Cardiac fibroblast (primary cell): ENCODE results near the gene BTBD9.

ENCODE experiments used
- DNase-seq, 2 donors: peaks; one replicate each; pipeline versions ENCODE4 v3.0.0 to v3.0.0-alpha.2; 2010; ENCODE audit warnings: low read depth in 2 of 2
- H3K4me3 ChIP-seq, 2 donors: replicated peaks in 1 of 2; 1 replicate in 1 of 2; 2 replicates in 1 of 2; pipeline ENCODE4 v1.5.1; 2011; ENCODE audit warnings: low read depth in 2 of 2, low read length in 2 of 2, mild to moderate bottlenecking in 2 of 2, moderate library complexity in 1 of 2
- TF ChIP-seq, protein P1 (sequence below): IDR thresholded peaks from one replicate; pipeline ENCODE4 v1.5.1; 2011; ENCODE audit warnings: low read depth, mild to moderate bottlenecking, low read length, inconsistent platforms

The BTBD9 gene

DNA sequence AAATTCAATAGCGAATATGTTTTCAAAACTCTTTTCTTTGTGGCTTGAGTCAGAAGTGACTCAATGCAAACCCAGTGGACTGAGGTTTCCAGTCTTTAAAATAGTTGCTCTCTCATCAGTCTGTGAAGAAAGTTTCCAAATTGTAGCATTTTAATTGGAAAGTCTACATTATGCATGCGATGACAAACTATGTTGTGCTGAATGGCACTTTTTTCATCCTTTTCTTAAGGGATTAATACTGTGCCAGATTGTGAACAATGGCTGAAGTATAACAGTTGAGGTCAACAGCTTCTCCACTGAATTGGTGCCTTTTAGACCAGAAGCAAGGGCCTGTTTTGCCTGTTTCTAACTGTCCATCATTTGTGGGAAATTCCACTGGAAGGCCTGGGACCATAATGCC, 377.1 kb downstream of the BTBD9 start:
- TF ChIP-seq, protein P1, sequence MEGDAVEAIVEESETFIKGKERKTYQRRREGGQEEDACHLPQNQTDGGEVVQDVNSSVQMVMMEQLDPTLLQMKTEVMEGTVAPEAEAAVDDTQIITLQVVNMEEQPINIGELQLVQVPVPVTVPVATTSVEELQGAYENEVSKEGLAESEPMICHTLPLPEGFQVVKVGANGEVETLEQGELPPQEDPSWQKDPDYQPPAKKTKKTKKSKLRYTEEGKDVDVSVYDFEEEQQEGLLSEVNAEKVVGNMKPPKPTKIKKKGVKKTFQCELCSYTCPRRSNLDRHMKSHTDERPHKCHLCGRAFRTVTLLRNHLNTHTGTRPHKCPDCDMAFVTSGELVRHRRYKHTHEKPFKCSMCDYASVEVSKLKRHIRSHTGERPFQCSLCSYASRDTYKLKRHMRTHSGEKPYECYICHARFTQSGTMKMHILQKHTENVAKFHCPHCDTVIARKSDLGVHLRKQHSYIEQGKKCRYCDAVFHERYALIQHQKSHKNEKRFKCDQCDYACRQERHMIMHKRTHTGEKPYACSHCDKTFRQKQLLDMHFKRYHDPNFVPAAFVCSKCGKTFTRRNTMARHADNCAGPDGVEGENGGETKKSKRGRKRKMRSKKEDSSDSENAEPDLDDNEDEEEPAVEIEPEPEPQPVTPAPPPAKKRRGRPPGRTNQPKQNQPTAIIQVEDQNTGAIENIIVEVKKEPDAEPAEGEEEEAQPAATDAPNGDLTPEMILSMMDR: no peak
- DNase-seq: peak in 1 of 2 donors; percentile 80
- H3K4me3 ChIP-seq: no peak overlapping the region

DNA sequence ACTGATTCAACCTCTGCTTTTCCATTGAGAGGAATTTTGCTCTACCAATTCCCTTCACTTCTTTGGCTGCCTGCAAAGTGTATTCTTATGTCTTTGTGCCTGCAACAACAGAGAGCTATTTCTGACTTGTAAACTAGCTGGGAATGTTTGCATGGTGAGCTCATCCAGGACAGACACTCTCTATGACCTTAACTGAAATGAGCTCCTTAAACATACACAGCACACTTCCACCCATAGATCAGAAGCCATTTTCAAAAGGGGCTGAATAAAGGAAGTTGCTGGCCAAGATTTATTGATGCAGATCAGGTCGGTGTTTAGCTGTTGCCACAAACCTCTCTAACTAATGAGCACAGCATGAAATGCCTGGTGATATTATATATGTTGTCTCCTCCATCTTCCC, 377.7 kb downstream of the BTBD9 start:
- TF ChIP-seq, protein P1: no peak
- peak overlapping the region in 1 of 2 donors; percentile 22 for H3K4me3 ChIP-seq
- peak; percentile 73 to 92 for DNase-seq

- TF ChIP-seq, protein P1: no peak
- DNase-seq: peak in 1 of 2 donors; percentile 51
- peak overlapping the region in 1 of 2 donors; percentile 22 for H3K4me3 ChIP-seq
Measured at GRCh38 chr6:38261626-38262025, 378.1 kb downstream of the BTBD9 start.

GRCh38 chr6:38259736-38260135, 380.0 kb downstream of the BTBD9 start:
- H3K4me3 ChIP-seq: no peak overlapping the region
- peak; percentile 51 to 80 for DNase-seq
- TF ChIP-seq, protein P1: no peak

- no peak overlapping the region for H3K4me3 ChIP-seq
- TF ChIP-seq, protein P1: no peak
- peak in 1 of 2 donors; percentile 54 for DNase-seq
Measured at GRCh38 chr6:38248500-38249234, 391.1 kb downstream of the BTBD9 start.

GRCh38 chr6:38245295-38245694, 394.4 kb downstream of the BTBD9 start:
- no peak overlapping the region for H3K4me3 ChIP-seq
- TF ChIP-seq, protein P1: no peak
- DNase-seq: no peak

DNA sequence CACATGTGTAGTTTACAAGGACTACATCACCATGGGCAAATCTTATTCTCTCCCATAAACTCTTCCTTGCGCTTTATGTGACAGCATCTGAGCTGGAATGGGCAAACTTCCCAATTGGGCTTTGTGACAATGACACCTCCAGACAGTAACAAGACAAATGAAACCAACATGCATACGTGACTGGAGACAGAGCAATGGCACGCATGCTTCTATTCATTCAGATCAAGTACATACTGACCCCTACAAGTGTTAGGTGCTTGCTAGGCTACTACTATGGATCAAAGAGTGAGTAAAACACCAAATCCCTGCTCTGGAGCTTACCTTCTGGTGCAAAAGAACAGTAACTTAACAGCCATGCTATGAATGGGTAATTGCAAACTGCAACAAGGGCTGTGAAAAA, 394.9 kb downstream of the BTBD9 start:
- DNase-seq: no peak
- H3K4me3 ChIP-seq: no peak overlapping the region
- TF ChIP-seq, protein P1: no peak
